ENCODE data around the gene ELOVL3.

DNA sequence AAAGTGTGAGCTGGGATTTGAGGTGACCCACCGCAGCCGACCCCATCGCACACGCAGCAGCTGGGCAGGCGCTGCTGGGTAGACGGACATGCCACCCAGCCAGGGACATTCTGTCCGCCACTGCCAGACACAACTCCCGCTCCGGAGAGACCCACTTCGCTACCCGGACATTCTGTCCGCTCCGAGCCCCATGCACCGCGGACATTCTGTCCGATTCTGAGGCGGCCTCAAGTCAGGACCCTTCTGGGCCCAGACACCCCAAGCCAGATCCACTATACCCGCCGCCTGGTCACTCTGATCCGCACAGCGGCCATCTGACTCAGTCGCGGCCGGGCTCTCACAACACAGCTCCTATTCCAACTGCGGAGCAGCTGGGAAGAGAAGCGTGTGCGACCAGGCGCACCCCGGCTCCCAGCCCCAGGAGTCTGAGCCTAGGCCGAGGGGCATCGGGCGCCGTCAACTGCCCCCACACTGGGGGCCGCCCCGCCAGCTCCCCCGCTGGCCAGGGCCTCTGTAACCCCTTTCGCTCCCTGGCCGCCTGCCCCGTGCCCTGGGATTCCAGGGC lies 14.4 kb downstream of the ELOVL3 start:
- TF ChIP-seq, protein P1, sequence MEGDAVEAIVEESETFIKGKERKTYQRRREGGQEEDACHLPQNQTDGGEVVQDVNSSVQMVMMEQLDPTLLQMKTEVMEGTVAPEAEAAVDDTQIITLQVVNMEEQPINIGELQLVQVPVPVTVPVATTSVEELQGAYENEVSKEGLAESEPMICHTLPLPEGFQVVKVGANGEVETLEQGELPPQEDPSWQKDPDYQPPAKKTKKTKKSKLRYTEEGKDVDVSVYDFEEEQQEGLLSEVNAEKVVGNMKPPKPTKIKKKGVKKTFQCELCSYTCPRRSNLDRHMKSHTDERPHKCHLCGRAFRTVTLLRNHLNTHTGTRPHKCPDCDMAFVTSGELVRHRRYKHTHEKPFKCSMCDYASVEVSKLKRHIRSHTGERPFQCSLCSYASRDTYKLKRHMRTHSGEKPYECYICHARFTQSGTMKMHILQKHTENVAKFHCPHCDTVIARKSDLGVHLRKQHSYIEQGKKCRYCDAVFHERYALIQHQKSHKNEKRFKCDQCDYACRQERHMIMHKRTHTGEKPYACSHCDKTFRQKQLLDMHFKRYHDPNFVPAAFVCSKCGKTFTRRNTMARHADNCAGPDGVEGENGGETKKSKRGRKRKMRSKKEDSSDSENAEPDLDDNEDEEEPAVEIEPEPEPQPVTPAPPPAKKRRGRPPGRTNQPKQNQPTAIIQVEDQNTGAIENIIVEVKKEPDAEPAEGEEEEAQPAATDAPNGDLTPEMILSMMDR (IDR thresholded peaks at IDR 0.05): no peak
- TF ChIP-seq, protein P2, sequence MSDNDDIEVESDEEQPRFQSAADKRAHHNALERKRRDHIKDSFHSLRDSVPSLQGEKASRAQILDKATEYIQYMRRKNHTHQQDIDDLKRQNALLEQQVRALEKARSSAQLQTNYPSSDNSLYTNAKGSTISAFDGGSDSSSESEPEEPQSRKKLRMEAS (CRISPR knock-in tag; IDR thresholded peaks at IDR 0.05): no peak
- TF ChIP-seq, protein P3, sequence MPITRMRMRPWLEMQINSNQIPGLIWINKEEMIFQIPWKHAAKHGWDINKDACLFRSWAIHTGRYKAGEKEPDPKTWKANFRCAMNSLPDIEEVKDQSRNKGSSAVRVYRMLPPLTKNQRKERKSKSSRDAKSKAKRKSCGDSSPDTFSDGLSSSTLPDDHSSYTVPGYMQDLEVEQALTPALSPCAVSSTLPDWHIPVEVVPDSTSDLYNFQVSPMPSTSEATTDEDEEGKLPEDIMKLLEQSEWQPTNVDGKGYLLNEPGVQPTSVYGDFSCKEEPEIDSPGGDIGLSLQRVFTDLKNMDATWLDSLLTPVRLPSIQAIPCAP (CRISPR knock-in tag; IDR thresholded peaks at IDR 0.05): no peak
- TF ChIP-seq CBFB (CRISPR knock-in tag; IDR thresholded peaks at IDR 0.05; ENCODE audit: low read depth): no peak
- no peak for TF ChIP-seq KAT7 (CRISPR knock-in tag; IDR thresholded peaks at IDR 0.05; ENCODE audit: borderline replicate concordance)
- no peak for TF ChIP-seq ZBTB21 (CRISPR knock-in tag; IDR thresholded peaks at IDR 0.05; ENCODE audit: borderline replicate concordance)
- TF ChIP-seq, protein P4, sequence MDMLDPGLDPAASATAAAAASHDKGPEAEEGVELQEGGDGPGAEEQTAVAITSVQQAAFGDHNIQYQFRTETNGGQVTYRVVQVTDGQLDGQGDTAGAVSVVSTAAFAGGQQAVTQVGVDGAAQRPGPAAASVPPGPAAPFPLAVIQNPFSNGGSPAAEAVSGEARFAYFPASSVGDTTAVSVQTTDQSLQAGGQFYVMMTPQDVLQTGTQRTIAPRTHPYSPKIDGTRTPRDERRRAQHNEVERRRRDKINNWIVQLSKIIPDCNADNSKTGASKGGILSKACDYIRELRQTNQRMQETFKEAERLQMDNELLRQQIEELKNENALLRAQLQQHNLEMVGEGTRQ (CRISPR knock-in tag; IDR thresholded peaks at IDR 0.05): no peak
